Measurements from ENCODE around the gene PANK2.

The PANK2 gene

GRCh38 chr20:3930265-3931206 lies 41.3 kb downstream of the PANK2 start:
- Histone ChIP-seq H3K36me3 (replicated peaks; ENCODE audit: low read depth, low read length) (peaks cover 4% of the 10 kb centered on the region), H3K4me3 (ENCODE audit: low read length) (no peak overlapping the region), H3K4me2 (ENCODE audit: low read length) (no peak overlapping the region), H4K20me1 (ENCODE audit: insufficient read depth, low read length) (peaks cover 8% of the 10 kb centered on the region; the same call in 1 of the 2 replicates), H2AFZ (ENCODE audit: low read depth, low read length) (no peak overlapping the region), H3K27me3 (ENCODE audit: low read depth, low read length) (no peaks in the 10 kb centered on the region), H3K27ac (ENCODE audit: low read length) (no peak overlapping the region), H3K9me3 (ENCODE audit: insufficient read depth, low read length) (no peaks in the 10 kb centered on the region), H3K9ac (ENCODE audit: low read length) (no peak overlapping the region), H3K79me2 (ENCODE audit: low read length) (no peaks in the 10 kb centered on the region), H3K4me1 (ENCODE audit: low read length) (peaks cover 11% of the 10 kb centered on the region)
- TF ChIP-seq CTCF (IDR thresholded peaks at IDR 0.05; ENCODE audit: low read depth, low read length) (no peak), EZH2phosphoT487 (IDR thresholded peaks at IDR 0.05; ENCODE audit: low read depth) (no peak)

GRCh38 chr20:3931664-3932063 lies 42.5 kb downstream of the PANK2 start:
- peaks cover 11% of the 10 kb centered on the region for H3K4me1 ChIP-seq (ENCODE audit: low read length)
- H3K9me3 ChIP-seq (ENCODE audit: insufficient read depth, low read length), result no peaks in the 10 kb centered on the region
- H3K27me3 ChIP-seq (ENCODE audit: low read depth, low read length), result no peaks in the 10 kb centered on the region
- peaks cover 4% of the 10 kb centered on the region for H3K36me3 ChIP-seq (replicated peaks; ENCODE audit: low read depth, low read length)
- no peak overlapping the region for H3K4me3 ChIP-seq (ENCODE audit: low read length)
- H3K79me2 ChIP-seq (ENCODE audit: low read length), result no peaks in the 10 kb centered on the region
- H3K4me2 ChIP-seq (ENCODE audit: low read length), result no peak overlapping the region
- H4K20me1 ChIP-seq (ENCODE audit: insufficient read depth, low read length), result no peaks in the 10 kb centered on the region
- no peak overlapping the region for H2AFZ ChIP-seq (ENCODE audit: low read depth, low read length)
- TF ChIP-seq CTCF (IDR thresholded peaks at IDR 0.05; ENCODE audit: low read depth, low read length) (no peak), EZH2phosphoT487 (IDR thresholded peaks at IDR 0.05; ENCODE audit: low read depth) (no peak)
- H3K9ac ChIP-seq (ENCODE audit: low read length), result no peak overlapping the region
- no peak overlapping the region for H3K27ac ChIP-seq (ENCODE audit: low read length)

- H3K36me3 ChIP-seq (replicated peaks; ENCODE audit: low read depth, low read length), result peaks cover 4% of the 10 kb centered on the region
- H3K79me2 ChIP-seq (ENCODE audit: low read length), result no peaks in the 10 kb centered on the region
- H3K27ac ChIP-seq (ENCODE audit: low read length), result no peak overlapping the region
- H3K4me2 ChIP-seq (ENCODE audit: low read length), result peak overlapping the region; percentile 10; the same call in 1 of the 2 replicates
- no peak overlapping the region for H3K4me3 ChIP-seq (ENCODE audit: low read length)
- TF ChIP-seq EZH2phosphoT487 (IDR thresholded peaks at IDR 0.05; ENCODE audit: low read depth), result no peak
- TF ChIP-seq CTCF (IDR thresholded peaks at IDR 0.05; ENCODE audit: low read depth, low read length), result no peak
- no peaks in the 10 kb centered on the region for H3K9me3 ChIP-seq (ENCODE audit: insufficient read depth, low read length)
- H3K4me1 ChIP-seq (ENCODE audit: low read length), result peaks cover 11% of the 10 kb centered on the region
- H2AFZ ChIP-seq (ENCODE audit: low read depth, low read length), result no peak overlapping the region
- no peaks in the 10 kb centered on the region for H3K27me3 ChIP-seq (ENCODE audit: low read depth, low read length)
- no peaks in the 10 kb centered on the region for H4K20me1 ChIP-seq (ENCODE audit: insufficient read depth, low read length)
- no peak overlapping the region for H3K9ac ChIP-seq (ENCODE audit: low read length)
These were observed 43.1 kb downstream of the PANK2 start for GRCh38 chr20:3932277-3932676.

DNA sequence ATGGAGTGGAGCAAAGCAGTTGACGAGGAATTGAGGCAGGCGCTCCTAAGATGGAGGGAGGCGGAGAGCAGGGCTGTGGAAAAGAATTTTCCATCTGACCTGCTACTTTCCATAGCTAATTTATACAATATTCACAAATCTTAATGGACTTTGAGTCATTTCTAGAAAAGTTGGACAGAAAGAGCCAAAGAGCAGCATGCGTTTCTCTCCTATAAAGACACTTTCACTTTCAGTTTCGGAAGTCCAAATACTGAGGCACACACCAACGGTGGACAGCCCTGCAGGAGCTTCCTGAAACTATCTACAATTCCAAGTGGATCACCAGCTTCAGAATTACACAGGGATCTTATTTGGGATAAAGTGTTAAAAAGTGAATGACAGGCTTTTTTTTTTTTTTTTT lies 43.5 kb downstream of the PANK2 start:
- Histone ChIP-seq H3K79me2 (ENCODE audit: low read length) (no peaks in the 10 kb centered on the region), H4K20me1 (ENCODE audit: insufficient read depth, low read length) (no peaks in the 10 kb centered on the region), H3K9ac (ENCODE audit: low read length) (no peak overlapping the region), H3K4me3 (ENCODE audit: low read length) (no peak overlapping the region), H3K27me3 (ENCODE audit: low read depth, low read length) (no peaks in the 10 kb centered on the region), H3K36me3 (replicated peaks; ENCODE audit: low read depth, low read length) (peaks cover 6% of the 10 kb centered on the region), H3K4me2 (ENCODE audit: low read length) (peak overlapping the region; percentile 10; the same call in 1 of the 2 replicates), H3K27ac (ENCODE audit: low read length) (no peak overlapping the region), H3K4me1 (ENCODE audit: low read length) (peaks cover 11% of the 10 kb centered on the region), H3K9me3 (ENCODE audit: insufficient read depth, low read length) (no peaks in the 10 kb centered on the region), H2AFZ (ENCODE audit: low read depth, low read length) (no peak overlapping the region)
- no peak for TF ChIP-seq CTCF (IDR thresholded peaks at IDR 0.05; ENCODE audit: low read depth, low read length)
